ENCODE measurements around the gene PPFIA1.

DNA sequence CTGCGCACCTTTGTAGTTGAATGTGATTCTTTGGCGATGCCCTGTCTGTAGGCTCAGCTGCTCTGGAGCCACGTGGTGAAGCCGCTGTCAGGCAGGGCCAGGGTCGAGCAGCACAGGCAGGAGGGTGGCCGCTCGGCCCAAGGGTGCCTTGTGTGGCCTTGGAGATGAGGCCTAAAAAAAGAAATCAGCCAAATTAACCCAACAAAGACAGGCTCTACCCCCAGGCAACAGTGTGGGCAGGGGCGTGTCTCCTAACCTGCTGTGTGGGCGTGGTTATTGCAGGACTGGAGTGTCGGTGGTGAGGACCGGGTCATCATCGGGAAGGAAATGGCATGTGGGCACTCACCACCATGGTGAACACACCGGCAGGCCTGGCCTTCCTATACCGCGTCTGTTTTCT is 162.1 kb downstream of the PPFIA1 start:
- TF ChIP-seq, protein P1, sequence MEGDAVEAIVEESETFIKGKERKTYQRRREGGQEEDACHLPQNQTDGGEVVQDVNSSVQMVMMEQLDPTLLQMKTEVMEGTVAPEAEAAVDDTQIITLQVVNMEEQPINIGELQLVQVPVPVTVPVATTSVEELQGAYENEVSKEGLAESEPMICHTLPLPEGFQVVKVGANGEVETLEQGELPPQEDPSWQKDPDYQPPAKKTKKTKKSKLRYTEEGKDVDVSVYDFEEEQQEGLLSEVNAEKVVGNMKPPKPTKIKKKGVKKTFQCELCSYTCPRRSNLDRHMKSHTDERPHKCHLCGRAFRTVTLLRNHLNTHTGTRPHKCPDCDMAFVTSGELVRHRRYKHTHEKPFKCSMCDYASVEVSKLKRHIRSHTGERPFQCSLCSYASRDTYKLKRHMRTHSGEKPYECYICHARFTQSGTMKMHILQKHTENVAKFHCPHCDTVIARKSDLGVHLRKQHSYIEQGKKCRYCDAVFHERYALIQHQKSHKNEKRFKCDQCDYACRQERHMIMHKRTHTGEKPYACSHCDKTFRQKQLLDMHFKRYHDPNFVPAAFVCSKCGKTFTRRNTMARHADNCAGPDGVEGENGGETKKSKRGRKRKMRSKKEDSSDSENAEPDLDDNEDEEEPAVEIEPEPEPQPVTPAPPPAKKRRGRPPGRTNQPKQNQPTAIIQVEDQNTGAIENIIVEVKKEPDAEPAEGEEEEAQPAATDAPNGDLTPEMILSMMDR (IDR thresholded peaks at IDR 0.05): no peak
- no peak for TF ChIP-seq POLR2AphosphoS2 (conservative IDR thresholded peaks at IDR 0.05; ENCODE audit: low read length)
- no peak for TF ChIP-seq RFX5 (IDR thresholded peaks at IDR 0.05)
